GM21529 (cell line): ENCODE results near the gene CHDH.

Experiments
- ATAC-seq: cut with Tn5 transposase; IDR thresholded peaks from one replicate; pipeline ENCODE4 v1.9.1; 2021; ENCODE audit not compliant: unreplicated experiment

CHDH gene

DNA sequence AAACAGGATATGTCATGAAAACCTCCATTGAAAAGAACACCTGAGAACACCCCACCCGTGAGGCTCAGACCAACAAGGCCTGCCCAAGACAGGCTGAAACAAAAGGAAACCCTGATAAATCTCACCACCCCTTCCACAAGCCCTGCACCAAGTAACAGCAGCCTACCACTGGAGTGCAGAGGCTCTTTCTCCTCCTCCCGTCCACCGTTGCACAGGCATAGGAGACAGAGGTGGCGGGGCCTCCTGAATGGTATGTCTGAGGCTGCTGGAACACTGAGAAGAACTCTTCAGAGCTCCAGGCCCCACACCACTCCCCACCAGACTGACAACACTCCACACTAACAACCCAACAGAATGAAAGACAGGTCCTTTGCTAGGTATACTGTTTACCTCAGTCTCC is 21.4 kb downstream of the CHDH start:
- no peak for ATAC-seq

DNA sequence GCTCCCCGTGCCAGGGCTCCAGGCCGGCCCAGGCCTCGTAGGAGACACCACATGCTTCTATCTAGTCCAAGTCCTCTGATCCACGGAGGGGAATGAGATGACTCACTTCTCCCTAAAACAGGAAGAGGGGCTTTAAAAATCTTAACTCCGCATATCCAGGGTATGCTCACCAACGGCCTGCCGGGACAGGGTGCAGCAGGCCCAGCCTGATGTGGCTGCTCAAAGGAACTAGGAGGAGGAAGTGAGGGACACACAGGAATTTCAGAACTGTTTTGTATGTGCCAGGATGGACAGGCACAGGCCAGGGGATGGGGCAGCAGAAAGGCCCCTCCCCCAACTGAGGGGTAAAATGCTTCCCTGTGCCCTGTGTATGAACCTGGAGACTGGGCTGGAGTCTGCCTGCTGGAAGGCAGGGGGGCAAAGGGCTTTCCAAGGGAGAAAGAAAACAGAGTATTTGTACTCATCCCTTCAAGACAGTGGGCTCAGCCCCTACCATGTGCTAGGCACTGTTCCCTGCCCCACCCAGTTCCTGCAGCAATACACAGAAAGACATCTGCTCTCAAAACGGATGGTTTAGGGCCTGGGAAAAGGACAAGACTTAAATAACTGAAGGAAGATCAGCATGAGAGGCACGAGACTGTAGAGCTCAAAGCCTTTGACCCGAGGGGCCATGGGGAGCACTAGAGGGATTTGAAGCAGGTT is 22.1 kb downstream of the CHDH start:
- no peak for ATAC-seq

DNA sequence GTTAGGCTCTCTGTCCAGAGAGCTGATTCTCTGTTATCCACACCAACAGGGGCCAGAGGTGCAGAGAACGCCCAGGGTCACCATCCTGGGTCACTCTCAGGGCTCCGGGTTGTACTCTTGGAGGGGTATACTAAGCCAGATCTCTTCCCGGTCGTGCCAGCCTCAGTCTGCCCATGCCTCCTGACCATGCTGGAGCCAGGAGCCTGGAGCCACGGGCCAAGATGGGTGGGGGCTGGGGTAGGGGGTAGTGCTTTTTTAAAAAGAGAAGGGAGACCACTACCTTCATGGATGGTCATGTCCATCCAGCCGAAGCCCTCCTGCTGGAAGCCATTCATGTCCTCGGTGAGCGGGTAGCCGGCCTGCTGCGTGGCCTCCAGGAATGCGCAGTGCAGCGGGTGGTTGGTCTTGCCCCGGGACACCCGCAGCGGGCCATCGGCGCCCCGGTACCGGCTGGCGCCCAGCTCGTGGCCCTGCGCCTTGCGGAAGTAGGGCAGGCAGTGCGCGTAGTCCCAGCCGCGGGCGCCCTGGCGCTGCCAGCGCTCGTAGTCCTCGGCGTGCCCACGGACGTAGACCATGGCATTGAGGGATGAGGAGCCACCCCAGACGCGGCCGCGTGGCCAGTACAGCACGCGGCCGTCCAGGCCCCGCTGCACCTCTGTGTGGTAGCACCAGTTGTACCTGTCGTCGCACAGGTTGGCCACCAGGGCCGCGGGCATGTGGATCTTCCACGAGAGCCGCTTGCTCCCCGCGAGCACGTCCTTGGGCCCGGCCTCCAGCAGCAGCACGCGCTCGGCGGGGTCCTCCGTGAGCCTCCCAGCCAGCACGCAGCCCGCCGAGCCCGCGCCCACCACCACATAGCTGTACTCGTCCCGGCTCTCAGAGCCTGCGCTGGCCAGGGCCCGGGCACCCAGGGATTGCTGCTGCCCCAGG is 22.9 kb downstream of the CHDH start:
- no peak for ATAC-seq

DNA sequence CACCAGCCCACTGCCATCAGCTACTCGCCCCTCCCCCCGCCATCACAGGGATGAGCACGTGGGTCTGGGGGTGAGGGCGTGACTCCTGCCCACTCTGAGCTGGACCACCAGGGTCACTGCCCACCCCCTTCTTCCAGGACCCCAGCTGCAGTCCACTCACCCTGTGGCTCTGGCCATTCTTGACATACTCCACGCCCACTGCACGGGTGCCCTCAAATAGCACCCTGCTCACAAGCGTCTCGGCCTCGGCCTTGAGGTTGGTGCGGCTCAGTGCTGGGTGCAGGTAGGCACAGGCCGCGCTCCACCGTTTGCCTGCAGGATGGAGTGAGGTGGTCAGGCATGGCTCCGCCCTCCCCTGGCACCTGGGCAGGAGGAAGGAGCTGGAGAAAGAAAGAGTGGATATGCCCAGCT is 23.9 kb downstream of the CHDH start:
- no peak for ATAC-seq

DNA sequence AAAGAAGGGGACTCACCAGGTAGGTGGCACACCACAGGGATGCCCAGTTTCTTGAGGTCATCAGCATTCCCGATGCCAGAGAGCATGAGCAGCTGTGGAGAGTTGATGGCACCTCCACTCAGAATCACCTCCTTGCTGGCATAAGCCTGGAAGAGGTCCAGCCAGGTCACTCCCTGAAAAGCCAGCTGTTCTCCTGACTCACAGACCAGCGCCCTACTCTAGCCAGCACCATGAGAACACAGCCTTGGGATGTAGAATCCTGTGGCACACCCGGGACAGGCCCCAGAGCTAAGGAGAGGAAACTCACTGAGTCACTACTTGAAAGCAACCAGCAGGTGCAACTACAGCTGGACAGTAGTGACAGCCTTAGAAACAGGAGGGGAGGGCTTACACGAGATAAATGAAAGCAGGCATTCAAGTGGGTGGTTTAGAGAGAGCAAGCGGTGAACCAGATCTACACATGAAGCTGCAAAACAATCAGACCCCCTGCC is 24.5 kb downstream of the CHDH start:
- peak; percentile 66 for ATAC-seq

DNA sequence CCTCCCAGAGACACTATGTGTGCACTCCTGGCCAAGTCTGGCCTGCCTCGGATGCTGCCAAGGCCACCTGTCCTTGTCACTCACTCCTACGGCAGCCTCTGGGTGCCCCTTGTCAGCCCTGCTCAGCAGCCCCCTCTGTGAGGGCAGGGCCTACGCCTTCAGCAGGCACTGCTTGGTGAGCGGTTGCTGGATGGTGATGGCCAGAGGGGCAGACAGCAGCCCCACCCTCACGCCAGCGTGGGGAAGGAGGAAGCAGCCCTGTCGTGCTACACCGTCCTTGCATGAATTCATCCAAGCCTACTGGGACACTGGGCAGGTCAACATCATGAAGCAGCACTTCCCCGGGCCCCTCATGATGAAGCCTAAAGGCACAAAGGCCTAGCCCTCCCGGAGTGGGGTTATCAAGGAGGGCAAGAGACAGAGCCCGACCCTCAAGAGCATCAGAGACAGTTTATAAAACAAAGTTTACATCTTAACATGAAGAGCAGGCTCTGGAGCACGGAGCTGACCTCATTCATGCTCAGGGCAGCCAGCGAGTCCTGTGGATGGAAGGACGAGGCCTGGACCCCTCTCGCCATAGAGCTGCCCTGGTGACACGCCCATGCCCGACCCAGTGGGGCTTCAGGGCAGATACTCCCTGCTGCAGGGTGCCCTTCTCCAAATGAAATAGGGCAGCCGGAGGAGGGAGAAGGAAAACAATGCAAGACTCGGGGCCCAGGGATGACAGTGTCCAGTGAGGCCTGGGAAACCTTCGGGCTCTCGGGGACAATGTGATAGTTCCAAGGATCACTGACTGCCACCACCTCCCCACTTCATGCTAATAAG is 25.3 kb downstream of the CHDH start:
- no peak for ATAC-seq

DNA sequence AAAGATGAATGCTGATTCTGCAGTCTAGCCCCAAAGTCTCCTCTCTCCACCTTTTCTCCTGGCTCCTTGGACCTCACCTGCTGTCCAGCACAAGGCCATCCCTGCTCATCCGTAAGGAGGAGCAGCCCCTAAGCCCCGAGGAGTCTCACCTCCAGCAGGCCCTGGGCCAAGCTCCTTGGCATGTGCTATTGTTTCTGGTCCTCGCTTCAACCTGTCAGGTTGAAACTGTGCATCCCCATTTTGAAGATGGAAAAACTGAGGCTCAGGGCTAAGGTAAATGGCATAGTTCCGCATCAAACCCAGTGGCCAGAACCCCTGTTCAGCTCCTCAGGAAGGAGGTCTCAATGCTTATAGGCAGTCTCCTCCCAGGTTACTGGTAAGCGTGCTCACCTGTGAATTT is 26.1 kb downstream of the CHDH start:
- no peak for ATAC-seq

DNA sequence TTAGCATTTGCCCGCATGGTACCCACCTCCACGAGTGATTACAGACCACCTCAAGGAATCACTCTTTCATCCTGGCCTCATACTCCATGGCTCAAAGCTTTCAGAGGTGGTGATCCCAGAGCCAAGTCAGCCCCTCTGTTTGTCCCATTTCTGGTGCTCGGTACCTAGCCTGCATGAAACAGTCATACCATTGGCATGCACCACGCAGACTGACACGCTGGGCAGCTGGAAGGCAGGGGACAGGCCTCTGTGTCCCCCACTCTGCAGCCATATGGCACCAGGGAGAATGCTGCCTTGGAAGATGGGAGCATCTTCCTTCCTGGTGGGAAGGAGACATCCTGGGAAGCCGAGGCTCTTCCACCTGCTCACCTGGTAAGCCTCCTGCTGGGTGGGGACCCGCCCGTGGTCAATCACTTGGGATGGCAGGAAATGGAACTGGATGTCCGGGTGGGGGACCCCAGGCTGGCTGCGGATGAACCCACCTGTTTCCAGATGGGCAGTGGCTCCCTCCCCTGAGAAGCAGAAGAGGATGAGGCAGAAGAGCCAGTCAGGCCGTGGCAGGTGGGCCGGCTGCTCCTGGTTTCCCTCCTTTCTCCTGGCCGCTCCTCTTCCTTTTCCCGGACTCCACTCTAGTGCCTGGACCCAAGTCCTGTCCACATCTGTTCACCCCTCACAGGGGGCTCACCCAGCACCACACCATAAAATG is 26.9 kb downstream of the CHDH start:
- no peak for ATAC-seq

DNA sequence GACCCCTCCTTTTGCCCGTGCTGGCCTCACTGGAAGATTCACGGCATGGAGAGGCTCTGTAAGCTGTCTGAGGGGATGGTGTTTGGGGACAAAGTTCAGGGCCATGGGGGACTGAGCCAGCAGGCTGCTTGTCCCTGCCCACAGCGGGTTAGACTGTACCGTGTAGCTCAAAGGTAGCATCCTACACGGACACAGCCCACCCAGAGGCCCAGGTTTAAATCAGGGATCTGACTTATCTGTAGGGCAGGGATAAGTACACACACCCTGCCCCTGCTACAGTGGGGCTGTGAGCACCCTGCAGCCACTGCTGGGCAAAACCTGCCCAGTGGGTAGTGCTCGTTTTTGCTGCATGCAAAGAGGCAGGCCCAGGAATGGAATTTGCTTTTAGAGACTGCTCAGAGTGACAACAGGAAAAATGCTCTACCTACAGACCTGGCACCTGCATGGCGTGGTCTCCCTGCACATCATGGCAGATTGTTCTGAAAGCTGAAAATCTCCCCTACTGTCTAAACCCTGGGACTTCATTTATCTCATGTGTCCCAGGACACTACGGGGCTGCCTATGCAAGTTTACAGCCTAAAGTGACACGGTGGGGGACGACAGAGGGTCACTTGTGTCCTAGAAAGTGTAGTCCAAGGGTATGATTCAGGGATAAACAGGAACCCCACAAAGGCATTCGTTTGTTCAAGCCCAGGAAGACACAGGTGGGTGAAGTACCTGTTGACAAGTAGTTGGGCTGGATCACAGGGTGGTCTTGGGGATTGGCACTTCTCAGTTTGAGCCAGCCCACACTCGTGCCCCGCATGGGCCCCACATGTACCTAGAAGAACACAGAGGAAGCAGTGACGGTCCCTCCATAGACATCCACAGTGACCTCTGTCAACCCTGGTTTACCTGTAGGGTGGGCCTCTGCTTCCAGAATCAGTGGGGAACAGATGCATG is 27.7 kb downstream of the CHDH start:
- no peak for ATAC-seq

DNA sequence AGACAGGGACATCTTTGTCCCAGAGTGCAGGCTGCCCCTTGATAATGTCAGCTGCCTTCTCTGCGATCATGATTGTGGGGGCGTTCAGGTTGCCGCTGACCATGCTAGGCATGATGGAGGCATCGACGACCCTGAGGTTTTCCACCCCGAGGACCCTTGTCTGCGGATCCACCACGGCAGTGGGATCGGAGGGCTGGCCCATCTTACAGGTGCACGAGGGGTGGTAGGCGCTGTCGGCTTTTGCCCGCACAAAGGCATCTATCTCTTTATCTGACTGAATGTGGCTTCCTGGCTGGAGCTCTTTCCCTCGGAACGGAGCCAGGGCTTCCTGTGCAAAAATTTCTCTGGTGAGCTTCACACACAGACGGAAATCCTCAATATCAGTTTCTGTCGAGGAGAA is 28.4 kb downstream of the CHDH start:
- ATAC-seq: no peak

DNA sequence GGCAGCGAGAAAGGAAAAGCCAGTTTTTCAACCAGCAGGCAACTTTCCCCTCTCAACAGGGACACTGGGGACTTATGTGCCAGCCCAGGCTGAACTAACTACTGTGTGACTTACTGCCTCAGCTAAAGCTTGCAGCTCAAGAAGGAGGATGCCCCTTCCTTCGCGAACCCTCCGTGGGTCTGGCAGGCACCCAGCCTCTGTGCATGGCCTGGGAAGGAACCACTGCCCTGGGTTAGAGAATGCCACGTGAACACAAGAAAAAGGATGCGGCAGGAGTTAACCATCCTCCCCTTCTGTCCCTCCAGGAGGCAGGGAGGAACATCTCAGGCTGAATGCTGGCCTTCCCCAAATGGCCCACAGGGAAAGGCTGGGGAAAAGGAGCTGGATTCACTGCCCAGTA is 29.0 kb downstream of the CHDH start:
- ATAC-seq: no peak

DNA sequence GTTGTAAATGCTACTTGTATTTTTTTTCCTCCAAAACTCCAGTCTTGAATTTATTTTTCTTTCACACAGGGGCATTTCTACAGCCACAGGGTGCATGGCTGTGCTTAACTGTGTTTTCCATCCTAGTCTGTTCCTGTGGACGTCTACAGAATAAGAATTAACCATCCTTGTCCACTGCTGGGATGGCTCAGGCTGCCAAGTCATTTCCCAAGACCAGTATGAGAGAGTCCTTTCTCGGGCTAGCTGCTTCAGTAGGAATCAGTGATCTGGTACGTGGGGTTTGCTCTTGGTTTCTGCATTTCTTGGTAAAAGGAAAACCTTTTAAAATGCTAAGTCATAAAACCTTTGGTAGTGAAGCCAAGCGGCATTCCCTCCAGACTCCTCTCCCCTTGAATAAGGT is 29.8 kb downstream of the CHDH start:
- no peak for ATAC-seq

DNA sequence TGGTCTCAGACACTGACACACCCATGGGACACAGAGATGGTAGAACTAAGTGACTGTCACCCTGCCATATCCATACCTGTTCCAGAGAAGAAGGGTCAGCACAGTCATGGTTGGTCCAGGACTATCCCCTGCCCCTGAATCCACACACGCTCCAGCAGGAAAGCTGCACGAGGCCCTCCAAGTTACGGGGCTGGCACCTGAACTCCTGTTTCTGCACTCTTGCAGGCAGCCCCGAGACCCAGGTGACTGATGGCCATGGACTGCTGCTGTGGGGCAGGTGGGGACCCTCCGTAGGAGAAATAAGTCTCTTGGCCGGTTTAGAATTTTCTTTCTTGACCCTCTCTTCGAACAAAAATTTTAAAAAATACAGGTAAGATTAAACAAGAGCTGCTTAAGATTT is 30.6 kb downstream of the CHDH start:
- ATAC-seq: no peak

DNA sequence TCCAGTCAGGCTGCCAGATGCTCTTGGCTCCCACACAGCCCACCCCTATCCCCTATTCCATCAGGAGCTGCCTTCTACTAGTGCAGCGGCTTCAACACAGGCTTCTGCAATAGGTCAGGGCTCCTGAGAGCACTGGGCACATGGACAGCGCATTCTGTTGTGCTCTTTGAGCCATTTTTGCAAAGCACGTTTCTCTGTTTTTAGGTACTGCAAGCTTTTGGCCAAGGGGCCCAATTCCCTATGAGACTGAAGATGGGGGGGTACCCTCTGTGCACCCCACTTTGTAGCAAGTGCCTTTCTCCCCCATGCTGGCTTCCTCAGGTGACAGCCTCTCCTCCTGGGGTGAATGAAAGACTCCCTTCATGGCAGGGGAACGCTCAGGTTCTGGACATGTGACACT is 31.2 kb downstream of the CHDH start:
- no peak for ATAC-seq

DNA sequence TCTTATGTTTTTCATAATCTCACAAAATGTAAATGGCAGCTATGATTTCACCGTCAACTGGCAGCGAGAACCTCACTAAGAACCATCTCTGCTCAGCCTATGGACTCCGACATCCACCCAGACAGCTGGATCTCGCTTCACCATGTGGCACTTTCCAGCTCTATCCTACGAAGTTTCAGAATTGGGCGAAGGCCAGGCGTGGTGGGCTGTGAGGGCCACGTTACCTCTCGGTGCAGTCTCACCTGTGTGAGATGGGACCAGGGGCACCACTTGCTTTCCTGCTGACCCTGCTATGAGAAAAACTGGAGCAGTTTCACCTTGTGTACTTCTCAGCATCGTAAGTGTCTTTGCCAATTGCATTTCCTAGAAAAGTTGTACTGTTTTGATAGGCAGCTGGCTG is 32.3 kb downstream of the CHDH start:
- ATAC-seq: no peak

DNA sequence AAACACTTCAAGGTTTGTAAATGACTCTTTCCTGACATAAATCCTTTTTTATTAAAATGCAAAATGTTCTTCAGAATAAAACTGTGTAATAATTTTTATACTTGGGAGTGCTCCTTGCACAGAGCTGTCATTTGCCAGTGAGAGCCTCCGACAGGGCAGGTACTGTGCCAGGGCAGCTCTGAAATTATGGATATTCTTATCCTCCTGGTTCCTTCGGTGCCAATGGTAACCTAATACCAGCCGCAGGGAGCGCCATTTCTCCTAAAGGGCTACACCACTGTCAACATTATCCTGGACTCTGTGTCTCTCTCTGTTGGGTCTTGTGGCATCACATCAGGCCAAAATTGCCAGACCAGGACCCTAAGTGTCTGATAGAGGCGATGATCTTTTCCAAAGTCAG is 33.0 kb downstream of the CHDH start:
- no peak for ATAC-seq

DNA sequence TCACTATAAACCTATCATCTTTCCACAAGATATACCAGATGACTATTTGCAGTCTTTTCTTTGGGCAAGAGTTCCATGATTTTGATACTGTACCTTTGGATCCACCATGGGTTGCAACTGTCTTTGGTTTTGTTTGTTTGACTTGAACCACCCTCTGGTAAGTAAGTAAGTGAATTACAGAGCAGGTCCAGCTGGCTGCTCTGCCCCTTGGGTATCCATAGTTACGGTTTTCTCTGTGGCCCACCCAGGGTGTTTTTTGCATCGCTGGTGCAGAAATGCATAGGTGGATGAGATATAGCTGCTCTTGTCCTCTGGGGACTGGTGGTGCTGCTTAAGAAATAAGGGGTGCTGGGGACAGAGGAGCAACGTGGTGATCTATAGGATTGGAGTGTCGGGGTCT is 33.8 kb downstream of the CHDH start:
- ATAC-seq: no peak

DNA sequence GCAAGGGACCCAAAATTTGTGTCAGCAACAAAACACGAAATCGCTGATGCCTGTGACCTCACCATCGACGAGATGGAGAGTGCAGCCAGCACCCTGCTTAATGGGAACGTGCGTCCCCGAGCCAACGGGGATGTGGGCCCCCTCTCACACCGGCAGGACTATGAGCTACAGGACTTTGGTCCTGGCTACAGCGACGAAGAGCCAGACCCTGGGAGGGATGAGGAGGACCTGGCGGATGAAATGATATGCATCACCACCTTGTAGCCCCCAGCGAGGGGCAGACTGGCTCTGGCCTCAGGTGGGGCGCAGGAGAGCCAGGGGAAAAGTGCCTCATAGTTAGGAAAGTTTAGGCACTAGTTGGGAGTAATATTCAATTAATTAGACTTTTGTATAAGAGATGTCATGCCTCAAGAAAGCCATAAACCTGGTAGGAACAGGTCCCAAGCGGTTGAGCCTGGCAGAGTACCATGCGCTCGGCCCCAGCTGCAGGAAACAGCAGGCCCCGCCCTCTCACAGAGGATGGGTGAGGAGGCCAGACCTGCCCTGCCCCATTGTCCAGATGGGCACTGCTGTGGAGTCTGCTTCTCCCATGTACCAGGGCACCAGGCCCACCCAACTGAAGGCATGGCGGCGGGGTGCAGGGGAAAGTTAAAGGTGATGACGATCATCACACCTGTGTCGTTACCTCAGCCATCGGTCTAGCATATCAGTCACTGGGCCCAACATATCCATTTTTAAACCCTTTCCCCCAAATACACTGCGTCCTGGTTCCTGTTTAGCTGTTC is 34.9 kb downstream of the CHDH start:
- no peak for ATAC-seq
